ENCODE measurements around the gene DOCK2. TPM values are rescaled to one million over a fixed set of nuclear protein-coding genes. Genes with fewer than 3 reads are reported as not detected.

DOCK2 gene
- polyA plus RNA-seq, 1 donor (not counting 4 experiments of a cell fraction or from before 2014, with no cell fraction given) = 0.21 TPM

DNA sequence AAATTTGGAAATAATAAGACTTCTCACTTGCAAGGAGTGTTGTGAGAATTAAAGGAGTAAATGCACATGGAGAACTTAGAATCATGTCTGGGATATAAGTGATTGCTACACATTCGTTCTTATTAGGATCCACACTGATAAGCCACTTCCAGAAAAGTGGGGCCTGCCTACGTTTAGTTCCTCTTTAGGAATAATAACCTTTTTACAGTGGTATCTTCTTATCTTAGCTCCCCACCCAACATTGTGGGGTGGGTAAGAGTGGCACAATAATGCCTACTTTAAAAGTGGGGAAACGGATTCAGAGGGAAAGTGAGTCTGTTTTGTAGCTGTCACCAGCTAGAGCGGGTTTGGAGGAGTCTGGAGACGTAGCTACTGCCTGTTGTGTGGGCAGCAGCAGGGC, 16.0 kb downstream of the DOCK2 start:
- H3K4me3 ChIP-seq (ENCODE audit: control insufficient read depth in 2 of 3, extremely low read depth in 1 of 3, insufficient read depth in 2 of 3, low read depth in 1 of 3, low read length in 3 of 3) = no peak overlapping the region
- H4K20me1 ChIP-seq (ENCODE audit: control insufficient read depth, extremely low read depth, insufficient read depth, low read length) = no peaks in the 10 kb centered on the region
- no peaks in the 10 kb centered on the region for H3K9me3 ChIP-seq (ENCODE audit: control insufficient read depth, low read depth, low read length)
- H3K27me3 ChIP-seq (ENCODE audit: control insufficient read depth, extremely low read depth, insufficient read depth, low read length) = no peaks in the 10 kb centered on the region
- H3K27ac ChIP-seq (ENCODE audit: control insufficient read depth, insufficient read depth, low read length) = no peak overlapping the region
- no peak overlapping the region for H3K9ac ChIP-seq (ENCODE audit: control insufficient read depth, extremely low read depth, insufficient read depth, low read length)
- H3K4me2 ChIP-seq (ENCODE audit: control insufficient read depth, extremely low read depth, insufficient read depth, low read depth, low read length) = no peak overlapping the region
- dilution Hi-C loops (cut with MboI; ENCODE audit: extremely low pct_ligation_motif_present, low sequenced_read_pairs) = no loop called here
- peaks cover 17% of the 10 kb centered on the region for H3K4me1 ChIP-seq (ENCODE audit: control insufficient read depth, extremely low read depth, insufficient read depth, low read length)
- DNase-seq (ENCODE audit: low read depth, low spot score) (no peak), FAIRE-seq (no peak)
- no peaks in the 10 kb centered on the region for H3K9me1 ChIP-seq (ENCODE audit: control insufficient read depth, extremely low read depth, insufficient read depth, low read length)
- TF ChIP-seq, protein P1, sequence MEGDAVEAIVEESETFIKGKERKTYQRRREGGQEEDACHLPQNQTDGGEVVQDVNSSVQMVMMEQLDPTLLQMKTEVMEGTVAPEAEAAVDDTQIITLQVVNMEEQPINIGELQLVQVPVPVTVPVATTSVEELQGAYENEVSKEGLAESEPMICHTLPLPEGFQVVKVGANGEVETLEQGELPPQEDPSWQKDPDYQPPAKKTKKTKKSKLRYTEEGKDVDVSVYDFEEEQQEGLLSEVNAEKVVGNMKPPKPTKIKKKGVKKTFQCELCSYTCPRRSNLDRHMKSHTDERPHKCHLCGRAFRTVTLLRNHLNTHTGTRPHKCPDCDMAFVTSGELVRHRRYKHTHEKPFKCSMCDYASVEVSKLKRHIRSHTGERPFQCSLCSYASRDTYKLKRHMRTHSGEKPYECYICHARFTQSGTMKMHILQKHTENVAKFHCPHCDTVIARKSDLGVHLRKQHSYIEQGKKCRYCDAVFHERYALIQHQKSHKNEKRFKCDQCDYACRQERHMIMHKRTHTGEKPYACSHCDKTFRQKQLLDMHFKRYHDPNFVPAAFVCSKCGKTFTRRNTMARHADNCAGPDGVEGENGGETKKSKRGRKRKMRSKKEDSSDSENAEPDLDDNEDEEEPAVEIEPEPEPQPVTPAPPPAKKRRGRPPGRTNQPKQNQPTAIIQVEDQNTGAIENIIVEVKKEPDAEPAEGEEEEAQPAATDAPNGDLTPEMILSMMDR (optimal IDR thresholded peaks at IDR 0.05 in 1 of 3, IDR thresholded peaks at IDR 0.05 in 1 of 3, conservative IDR thresholded peaks at IDR 0.05 in 1 of 3; ENCODE audit: extremely low read depth in 1 of 3, insufficient read depth in 2 of 3, low read length in 3 of 3) = no peak
- H3K79me2 ChIP-seq (ENCODE audit: control insufficient read depth, insufficient read depth, low read length) = no peaks in the 10 kb centered on the region
- no peak overlapping the region for H2AFZ ChIP-seq (ENCODE audit: control insufficient read depth, low read length)
- no peaks in the 10 kb centered on the region for H3K36me3 ChIP-seq (ENCODE audit: control insufficient read depth in 2 of 2, extremely low read depth in 1 of 2, insufficient read depth in 2 of 2, low read length in 2 of 2)

DNA sequence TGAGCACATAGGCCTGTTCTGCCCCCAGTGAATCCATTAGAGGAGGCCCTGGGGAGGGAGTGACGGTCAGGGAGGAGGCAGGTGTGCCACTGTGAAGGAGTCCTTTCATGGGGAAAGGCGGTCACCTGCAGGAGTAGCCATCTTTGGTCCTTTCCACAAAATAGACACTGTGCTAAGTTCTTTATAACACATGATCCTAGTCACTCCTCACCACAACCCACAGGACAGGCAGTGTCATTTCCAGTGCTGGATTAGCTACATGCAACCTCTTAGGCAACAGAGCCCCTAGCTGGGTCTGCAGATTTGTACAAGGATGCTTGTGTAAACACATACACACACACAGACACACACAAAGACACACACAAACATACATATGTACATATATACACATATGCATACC, 18.3 kb downstream of the DOCK2 start:
- dilution Hi-C loops (cut with MboI; ENCODE audit: extremely low pct_ligation_motif_present, low sequenced_read_pairs) = no loop called here
- no peak overlapping the region for H2AFZ ChIP-seq (ENCODE audit: control insufficient read depth, low read length)

More for the DNA sequence above, 18.3 kb downstream of the DOCK2 start:
- Histone ChIP-seq H3K4me1 (ENCODE audit: control insufficient read depth, extremely low read depth, insufficient read depth, low read length) (peaks cover 17% of the 10 kb centered on the region), H3K4me2 (ENCODE audit: control insufficient read depth, extremely low read depth, insufficient read depth, low read depth, low read length) (no peak overlapping the region), H3K9ac (ENCODE audit: control insufficient read depth, extremely low read depth, insufficient read depth, low read length) (no peak overlapping the region), H3K79me2 (ENCODE audit: control insufficient read depth, insufficient read depth, low read length) (no peaks in the 10 kb centered on the region), H3K9me3 (ENCODE audit: control insufficient read depth, low read depth, low read length) (no peaks in the 10 kb centered on the region), H3K9me1 (ENCODE audit: control insufficient read depth, extremely low read depth, insufficient read depth, low read length) (no peaks in the 10 kb centered on the region), H3K27me3 (ENCODE audit: control insufficient read depth, extremely low read depth, insufficient read depth, low read length) (no peaks in the 10 kb centered on the region), H3K36me3 (ENCODE audit: control insufficient read depth in 2 of 2, extremely low read depth in 1 of 2, insufficient read depth in 2 of 2, low read length in 2 of 2) (no peaks in the 10 kb centered on the region), H3K4me3 (ENCODE audit: control insufficient read depth in 2 of 3, extremely low read depth in 1 of 3, insufficient read depth in 2 of 3, low read depth in 1 of 3, low read length in 3 of 3) (no peak overlapping the region), H4K20me1 (ENCODE audit: control insufficient read depth, extremely low read depth, insufficient read depth, low read length) (no peaks in the 10 kb centered on the region), H3K27ac (ENCODE audit: control insufficient read depth, insufficient read depth, low read length) (no peak overlapping the region)
- DNase-seq (ENCODE audit: low read depth, low spot score) = no peak
- no peak for FAIRE-seq
- TF ChIP-seq, protein P1 (optimal IDR thresholded peaks at IDR 0.05 in 1 of 3, IDR thresholded peaks at IDR 0.05 in 1 of 3, conservative IDR thresholded peaks at IDR 0.05 in 1 of 3; ENCODE audit: extremely low read depth in 1 of 3, insufficient read depth in 2 of 3, low read length in 3 of 3) = no peak
- no peak for TF ChIP-seq EZH2 (IDR thresholded peaks at IDR 0.05; ENCODE audit: low read length)

Measured in keratinocyte (primary cell).